ENCODE measurements around the gene RNPEP. TPM values are rescaled to one million over a fixed set of nuclear protein-coding genes. Genes with fewer than 3 reads are reported as not detected.

The RNPEP gene
- polyA plus RNA-seq, 3 donors = 108 to 153 (median 127) TPM

DNA sequence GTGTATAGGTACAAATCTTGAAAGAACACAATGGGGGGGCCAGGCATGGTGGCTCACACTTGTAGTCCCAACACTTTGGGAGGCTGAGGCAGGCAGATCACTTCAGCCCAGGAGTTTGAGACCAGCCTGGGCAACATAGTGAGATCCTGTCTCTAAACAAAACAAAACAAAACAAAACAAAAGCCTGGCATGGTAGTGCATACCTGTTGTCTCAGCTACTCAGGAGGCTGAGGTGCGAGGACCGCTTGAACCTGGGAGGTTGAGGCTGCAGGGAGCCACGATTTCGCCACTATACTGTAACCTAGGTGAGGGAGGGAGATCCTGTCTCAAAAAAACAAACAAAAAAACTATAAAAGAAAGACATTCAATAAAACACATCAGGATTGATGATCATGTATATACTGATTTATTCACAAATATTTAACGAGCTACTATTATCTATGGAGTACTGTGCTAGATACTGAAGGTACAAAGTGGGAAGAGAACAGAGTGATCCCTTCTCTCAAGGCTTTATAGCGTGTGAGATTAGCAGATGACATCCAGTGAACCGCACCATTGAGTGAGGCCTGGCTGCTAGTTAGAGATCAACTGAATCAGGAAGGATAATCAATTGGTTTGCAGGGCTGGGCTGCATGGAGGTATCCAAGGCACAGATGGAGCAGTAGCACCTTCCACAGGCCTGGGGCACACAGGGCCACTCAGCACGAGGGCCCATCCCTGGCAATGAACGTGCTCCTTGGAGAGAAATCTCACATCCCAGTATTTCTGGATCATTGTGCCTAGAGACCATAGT is 54.3 kb downstream of the RNPEP start:
- 100% methylated on average over 2 of the region's 9 CpGs for WGBS (ENCODE audit: insufficient coverage)
- H3K27me3 Mint-ChIP-seq (ENCODE audit: low read depth in 3 of 3) = peaks cover 7 to 11% (median 8%) of the 10 kb centered on the region in 3 donors
- H3K9me3 Mint-ChIP-seq = peaks cover 0 to 2% (median 0%) of the 10 kb centered on the region in 7 donors
- Histone ChIP-seq H3K9ac (ENCODE audit: insufficient read depth, low read length, poor library complexity, severe bottlenecking) (no peak overlapping the region), H3K4me2 (replicated peaks; ENCODE audit: extremely low read depth, low read length, poor library complexity, severe bottlenecking) (no peak overlapping the region), H3K9me3 (replicated peaks in 1 of 2; ENCODE audit: control insufficient read depth in 1 of 2, insufficient read depth in 1 of 2, low read length in 2 of 2) (no peaks in the 10 kb centered on the region), H4K20me1 (ENCODE audit: insufficient read depth, low read length) (no peaks in the 10 kb centered on the region), H2AFZ (ENCODE audit: insufficient read depth, low read depth, low read length, poor library complexity, severe bottlenecking) (no peak overlapping the region), H3K36me3 (replicated peaks in 1 of 2; ENCODE audit: control insufficient read depth in 1 of 2, insufficient read depth in 2 of 2, low read length in 2 of 2) (no peaks in the 10 kb centered on the region), H3K79me2 (ENCODE audit: insufficient read depth, low read length) (no peaks in the 10 kb centered on the region), H3K27ac (ENCODE audit: low read depth in 1 of 2, low read length in 2 of 2) (no peak overlapping the region), H3K4me3 (replicated peaks in 1 of 3; ENCODE audit: low read depth in 2 of 3, low read length in 3 of 3) (no peak overlapping the region), H3K27me3 (ENCODE audit: control insufficient read depth in 2 of 2, insufficient read depth in 2 of 2, low read length in 2 of 2) (no peaks in the 10 kb centered on the region), H3K4me1 (ENCODE audit: control insufficient read depth in 1 of 2, insufficient read depth in 2 of 2, low read length in 2 of 2) (no peaks in the 10 kb centered on the region)
- no peak for DNase-seq
- no peak overlapping the region for H3K27ac Mint-ChIP-seq
- H3K36me3 Mint-ChIP-seq = no peaks in the 10 kb centered on the region
- H3K4me1 Mint-ChIP-seq = no peaks in the 10 kb centered on the region
- intact Hi-C loops (cut with micrococcal nuclease) = no loop called here
- TF ChIP-seq, protein P1, sequence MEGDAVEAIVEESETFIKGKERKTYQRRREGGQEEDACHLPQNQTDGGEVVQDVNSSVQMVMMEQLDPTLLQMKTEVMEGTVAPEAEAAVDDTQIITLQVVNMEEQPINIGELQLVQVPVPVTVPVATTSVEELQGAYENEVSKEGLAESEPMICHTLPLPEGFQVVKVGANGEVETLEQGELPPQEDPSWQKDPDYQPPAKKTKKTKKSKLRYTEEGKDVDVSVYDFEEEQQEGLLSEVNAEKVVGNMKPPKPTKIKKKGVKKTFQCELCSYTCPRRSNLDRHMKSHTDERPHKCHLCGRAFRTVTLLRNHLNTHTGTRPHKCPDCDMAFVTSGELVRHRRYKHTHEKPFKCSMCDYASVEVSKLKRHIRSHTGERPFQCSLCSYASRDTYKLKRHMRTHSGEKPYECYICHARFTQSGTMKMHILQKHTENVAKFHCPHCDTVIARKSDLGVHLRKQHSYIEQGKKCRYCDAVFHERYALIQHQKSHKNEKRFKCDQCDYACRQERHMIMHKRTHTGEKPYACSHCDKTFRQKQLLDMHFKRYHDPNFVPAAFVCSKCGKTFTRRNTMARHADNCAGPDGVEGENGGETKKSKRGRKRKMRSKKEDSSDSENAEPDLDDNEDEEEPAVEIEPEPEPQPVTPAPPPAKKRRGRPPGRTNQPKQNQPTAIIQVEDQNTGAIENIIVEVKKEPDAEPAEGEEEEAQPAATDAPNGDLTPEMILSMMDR (IDR thresholded peaks at IDR 0.05) = no peak
- no peak overlapping the region for H3K4me3 Mint-ChIP-seq

DNA sequence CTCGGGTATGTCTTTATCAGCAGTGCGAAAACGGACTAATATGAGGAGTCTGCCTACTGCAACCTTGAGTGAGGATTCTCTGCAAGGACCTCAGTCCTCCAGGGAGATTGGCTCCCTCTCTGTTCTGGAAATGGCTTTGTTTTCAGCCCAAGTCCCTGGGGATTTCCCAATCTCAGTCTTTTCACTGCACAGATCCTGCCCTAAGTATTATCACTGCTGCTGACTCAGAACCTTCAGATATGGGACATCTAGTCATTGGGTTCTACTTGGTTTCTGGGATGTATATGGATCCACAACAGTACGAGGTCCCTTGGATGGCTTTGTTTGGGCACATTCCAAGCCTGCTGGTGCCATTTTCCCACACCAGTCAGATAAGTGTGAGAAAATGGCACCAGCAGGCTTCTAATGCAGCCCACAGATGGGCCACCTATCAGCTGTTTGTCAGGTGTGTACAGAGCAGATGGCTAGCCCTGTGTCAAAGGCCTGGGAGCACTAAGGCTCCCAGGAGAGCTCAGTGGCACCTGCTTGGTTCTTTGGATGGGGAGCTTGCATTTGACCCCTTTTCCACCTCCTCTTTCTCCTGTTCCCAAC is 55.4 kb downstream of the RNPEP start:
- no peak for DNase-seq
- peak overlapping the region in 1 of 7 donors; percentile 8 for H3K27ac Mint-ChIP-seq
- no peaks in the 10 kb centered on the region for H3K4me1 Mint-ChIP-seq
- H3K36me3 ChIP-seq (replicated peaks in 1 of 2; ENCODE audit: control insufficient read depth in 1 of 2, insufficient read depth in 2 of 2, low read length in 2 of 2) = no peaks in the 10 kb centered on the region
- peaks cover 8 to 10% (median 8%) of the 10 kb centered on the region in 3 donors for H3K27me3 Mint-ChIP-seq (ENCODE audit: low read depth in 3 of 3)
- no peak overlapping the region for H3K9ac ChIP-seq (ENCODE audit: insufficient read depth, low read length, poor library complexity, severe bottlenecking)
- no peaks in the 10 kb centered on the region for H3K27me3 ChIP-seq (ENCODE audit: control insufficient read depth in 2 of 2, insufficient read depth in 2 of 2, low read length in 2 of 2)
- H2AFZ ChIP-seq (ENCODE audit: insufficient read depth, low read depth, low read length, poor library complexity, severe bottlenecking) = no peak overlapping the region
- H3K4me3 ChIP-seq (replicated peaks in 1 of 3; ENCODE audit: low read depth in 2 of 3, low read length in 3 of 3) = no peak overlapping the region
- no peak overlapping the region for H3K4me2 ChIP-seq (replicated peaks; ENCODE audit: extremely low read depth, low read length, poor library complexity, severe bottlenecking)
- TF ChIP-seq, protein P1 (IDR thresholded peaks at IDR 0.05) = no peak
- H3K9me3 ChIP-seq (replicated peaks in 1 of 2; ENCODE audit: control insufficient read depth in 1 of 2, insufficient read depth in 1 of 2, low read length in 2 of 2) = no peaks in the 10 kb centered on the region
- no peaks in the 10 kb centered on the region for H3K4me1 ChIP-seq (ENCODE audit: control insufficient read depth in 1 of 2, insufficient read depth in 2 of 2, low read length in 2 of 2)
- H3K9me3 Mint-ChIP-seq = peaks cover 0 to 2% (median 0%) of the 10 kb centered on the region in 7 donors
- no peak overlapping the region for H3K27ac ChIP-seq (ENCODE audit: low read depth in 1 of 2, low read length in 2 of 2)
- no peaks in the 10 kb centered on the region for H3K79me2 ChIP-seq (ENCODE audit: insufficient read depth, low read length)
- intact Hi-C loops (cut with micrococcal nuclease) = no loop called here
- no peak overlapping the region for H3K4me3 Mint-ChIP-seq
- H3K36me3 Mint-ChIP-seq = no peaks in the 10 kb centered on the region
- H4K20me1 ChIP-seq (ENCODE audit: insufficient read depth, low read length) = no peaks in the 10 kb centered on the region
- whole genome bisulfite sequencing (ENCODE audit: insufficient coverage) = 94% methylated on average over 3 of the region's 4 CpGs

Measured in CD14-positive monocyte (primary cell).